GM19397 (cell line): ENCODE results near the gene BRD2.

Experiments used
- ATAC-seq: cut with Tn5 transposase; IDR thresholded peaks from one replicate; pipeline ENCODE4 v1.9.1; 2021; ENCODE audit warnings: mild to moderate bottlenecking, moderate library complexity; ENCODE audit not compliant: unreplicated experiment

The BRD2 gene

GRCh38 chr6:33023536-33023935, 55.1 kb downstream of the BRD2 start:
- ATAC-seq = no peak

- no peak for ATAC-seq
Observed at GRCh38 chr6:33024521-33024920, 56.1 kb downstream of the BRD2 start.

GRCh38 chr6:33028220-33028849, 59.9 kb downstream of the BRD2 start:
- no peak for ATAC-seq

GRCh38 chr6:33029328-33030184, 61.2 kb downstream of the BRD2 start:
- peak; percentile 59 for ATAC-seq

GRCh38 chr6:33030245-33030644, 61.9 kb downstream of the BRD2 start:
- ATAC-seq = no peak
